NCI-H82 treated with DMSO at 0.1 percent for 48 hours (cell line): ENCODE results near the gene ZBTB20.
A peak's percentile ranks its signal among the peaks of the same experiment; 100 is the strongest.

ENCODE experiments used
- DNase-seq: peaks from one replicate; lab custom pipeline; 2025; ENCODE audit not compliant: unreplicated experiment; lab: John Stamatoyannopoulos, UW

Gene ZBTB20

DNA sequence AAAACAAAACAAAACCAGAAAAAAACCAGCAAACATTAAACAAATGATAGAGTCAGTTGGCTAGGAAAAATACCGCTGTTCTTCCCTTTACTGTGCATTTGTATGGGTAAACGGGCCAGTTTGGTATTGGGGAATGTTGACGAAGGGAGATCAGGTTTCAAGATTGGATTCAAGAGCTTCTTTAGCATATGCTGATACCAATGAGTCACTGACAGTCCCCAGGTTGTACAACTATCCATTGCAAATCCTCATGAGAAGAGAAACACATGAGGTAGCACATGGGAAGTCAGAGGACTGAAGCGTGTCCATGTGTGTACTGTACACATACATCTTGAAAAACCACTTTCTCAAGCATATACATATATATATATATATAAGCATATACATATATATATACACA is 827.6 kb downstream of the ZBTB20 start:
- peak; percentile 34 for DNase-seq

DNA sequence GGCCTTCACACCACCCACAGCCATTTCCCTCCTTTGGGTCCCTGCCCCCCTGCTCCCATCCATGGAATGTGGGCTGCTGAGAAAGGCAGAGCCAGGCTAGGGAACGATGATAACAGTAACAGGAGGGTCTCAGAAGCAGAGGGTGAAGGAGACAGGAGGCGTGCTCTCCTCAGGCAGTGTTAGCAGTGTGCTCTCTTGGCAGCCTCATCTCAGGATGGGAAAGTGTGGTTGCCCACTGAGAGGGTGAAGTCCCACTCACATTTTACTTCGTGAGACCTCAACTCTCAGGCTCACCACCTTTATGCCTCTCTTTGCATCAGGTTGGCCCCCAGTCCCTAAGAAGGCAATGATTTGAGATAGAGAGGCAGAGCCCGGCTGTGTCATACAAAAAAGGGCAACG is 828.8 kb downstream of the ZBTB20 start:
- no peak for DNase-seq

DNA sequence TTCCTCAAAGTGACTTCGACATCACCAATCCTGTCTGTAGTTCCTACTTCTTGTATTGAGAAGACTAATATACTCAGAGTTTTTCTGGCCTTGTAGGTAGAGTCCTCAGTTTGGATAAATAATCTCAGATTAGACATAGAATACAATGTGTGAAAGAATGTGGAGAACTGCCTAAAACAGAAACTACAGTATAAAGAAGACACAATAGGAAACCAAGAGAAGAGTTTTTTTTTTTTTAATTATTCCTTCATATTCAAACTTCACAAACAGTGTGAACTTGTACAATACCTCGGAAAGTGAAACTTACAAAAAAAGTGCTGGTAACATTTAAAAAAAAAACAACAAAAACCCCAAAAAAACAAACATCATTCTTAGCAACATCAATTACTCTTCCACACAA is 832.8 kb downstream of the ZBTB20 start:
- DNase-seq: no peak

DNA sequence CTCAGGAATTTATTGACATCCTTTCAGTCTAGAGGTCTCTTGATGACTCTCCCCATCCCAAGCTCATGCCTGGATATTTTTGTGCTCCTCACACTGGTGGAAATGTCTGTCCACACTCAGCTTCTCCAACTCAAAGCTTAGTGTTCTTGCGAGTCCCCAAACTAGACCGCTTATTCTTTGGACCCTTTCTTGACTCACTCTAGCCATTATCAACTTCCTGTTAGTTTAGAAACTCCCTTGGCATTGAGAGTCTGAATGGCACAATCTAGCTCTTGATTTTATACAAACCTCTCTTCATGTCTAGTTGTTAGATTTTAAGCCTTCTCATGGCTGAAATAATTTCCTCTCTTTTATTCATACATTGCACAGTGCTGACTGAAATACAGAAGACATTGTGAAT is 833.7 kb downstream of the ZBTB20 start:
- DNase-seq: no peak

DNA sequence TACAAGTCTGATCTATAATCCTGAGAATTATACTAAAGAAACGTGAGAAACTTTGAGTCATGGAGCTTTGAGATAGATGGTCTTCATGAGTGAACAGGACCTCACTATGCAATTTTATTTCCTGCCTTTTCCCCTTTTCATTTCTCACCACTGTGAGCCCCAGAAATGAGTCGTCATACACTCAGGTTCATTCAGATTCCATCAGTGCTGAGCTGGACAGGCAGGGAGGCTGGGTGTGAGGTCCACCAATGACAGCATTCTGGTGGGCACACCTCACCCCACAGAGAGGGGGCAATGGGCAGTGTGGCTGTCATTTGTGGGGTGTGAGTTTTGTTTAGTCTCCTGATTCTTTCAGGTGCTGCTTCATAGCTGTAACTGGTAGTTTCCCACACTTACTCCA is 836.4 kb downstream of the ZBTB20 start:
- no peak for DNase-seq

DNA sequence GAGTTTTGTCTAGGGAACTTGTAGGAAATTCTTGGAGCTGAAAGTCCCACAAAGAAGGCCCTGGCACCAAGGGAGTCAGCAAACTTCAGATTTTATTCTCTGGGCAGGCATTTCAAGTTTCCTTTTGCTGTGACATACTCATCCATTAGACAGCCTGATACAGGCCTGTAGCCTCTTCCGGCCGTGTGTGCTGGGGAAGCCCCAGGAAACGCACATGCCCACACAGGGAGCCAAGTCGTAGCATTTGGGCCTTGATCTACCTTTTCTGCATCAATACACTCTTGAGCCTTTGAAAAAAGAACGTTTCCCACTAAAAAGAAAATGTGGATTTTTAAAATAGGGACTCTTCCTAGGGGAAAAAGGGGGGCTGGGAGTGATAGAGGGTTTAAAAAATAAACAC is 838.3 kb downstream of the ZBTB20 start:
- DNase-seq: no peak

DNA sequence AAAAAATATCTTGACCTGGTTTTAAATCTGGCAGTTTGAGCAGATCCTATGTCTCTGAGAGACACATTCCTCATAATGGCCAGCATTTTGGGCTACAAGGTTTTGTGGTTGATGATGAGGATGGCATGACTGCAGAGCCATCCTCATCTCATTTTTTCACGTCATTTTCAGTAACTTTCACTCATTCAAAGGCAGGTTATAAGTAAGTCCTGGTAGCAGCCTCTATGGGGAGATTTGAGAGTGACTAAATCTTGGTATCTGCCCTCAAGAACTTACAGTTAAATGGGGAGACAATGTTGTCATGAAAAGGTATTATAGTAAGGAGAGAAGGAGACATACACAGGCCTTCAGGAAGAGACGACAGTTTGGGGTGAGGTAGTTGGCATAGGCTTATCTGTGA is 838.7 kb downstream of the ZBTB20 start:
- no peak for DNase-seq

DNA sequence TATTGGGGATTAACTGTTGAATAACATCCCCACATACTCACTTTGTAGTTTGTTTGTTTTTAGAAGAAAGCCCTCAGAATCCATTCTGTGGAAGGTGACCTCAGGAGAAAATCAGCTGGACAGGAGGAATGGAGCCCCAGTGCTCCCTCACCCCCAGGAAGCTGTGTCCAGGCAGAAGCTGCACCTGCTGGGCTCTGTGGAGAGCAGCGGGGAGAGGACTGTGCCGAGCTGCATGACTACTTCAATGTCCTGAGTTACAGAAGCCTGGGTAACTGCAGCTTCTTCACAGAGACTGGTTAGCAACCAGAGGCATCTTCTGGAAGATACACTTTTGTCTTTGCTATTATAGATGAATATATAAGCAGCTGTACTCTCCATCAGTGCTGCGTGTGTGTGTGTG is 839.3 kb downstream of the ZBTB20 start:
- DNase-seq: no peak

DNA sequence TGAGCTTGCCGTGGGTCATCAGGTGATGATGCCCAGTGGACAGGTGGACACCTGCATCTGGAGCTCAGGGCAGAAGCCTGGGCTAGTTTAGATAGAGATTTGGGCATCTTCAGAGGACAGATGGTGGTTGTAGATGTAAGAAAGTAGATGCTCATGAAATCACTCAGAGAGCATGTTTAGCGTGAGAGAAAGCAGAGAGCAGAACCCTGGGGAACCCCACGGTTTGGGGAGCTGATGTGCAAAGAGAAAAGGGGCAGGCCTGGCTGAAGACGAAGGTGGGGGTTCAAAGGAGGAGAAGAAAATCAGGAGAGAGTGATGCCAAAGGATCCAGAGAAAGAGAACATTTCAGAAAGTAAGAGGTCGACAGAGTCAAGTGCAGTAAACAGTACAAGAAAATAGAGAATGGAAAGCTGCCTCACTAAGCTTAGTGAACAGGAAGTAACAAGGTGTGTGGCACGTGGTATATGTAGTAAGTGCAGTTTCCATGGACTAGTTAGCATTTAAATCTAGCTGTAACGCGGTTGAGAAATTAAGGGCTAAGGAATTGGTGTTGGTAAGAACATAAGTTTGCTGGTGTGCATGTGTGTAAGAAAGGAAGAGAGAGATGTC is 839.8 kb downstream of the ZBTB20 start:
- DNase-seq: no peak

DNA sequence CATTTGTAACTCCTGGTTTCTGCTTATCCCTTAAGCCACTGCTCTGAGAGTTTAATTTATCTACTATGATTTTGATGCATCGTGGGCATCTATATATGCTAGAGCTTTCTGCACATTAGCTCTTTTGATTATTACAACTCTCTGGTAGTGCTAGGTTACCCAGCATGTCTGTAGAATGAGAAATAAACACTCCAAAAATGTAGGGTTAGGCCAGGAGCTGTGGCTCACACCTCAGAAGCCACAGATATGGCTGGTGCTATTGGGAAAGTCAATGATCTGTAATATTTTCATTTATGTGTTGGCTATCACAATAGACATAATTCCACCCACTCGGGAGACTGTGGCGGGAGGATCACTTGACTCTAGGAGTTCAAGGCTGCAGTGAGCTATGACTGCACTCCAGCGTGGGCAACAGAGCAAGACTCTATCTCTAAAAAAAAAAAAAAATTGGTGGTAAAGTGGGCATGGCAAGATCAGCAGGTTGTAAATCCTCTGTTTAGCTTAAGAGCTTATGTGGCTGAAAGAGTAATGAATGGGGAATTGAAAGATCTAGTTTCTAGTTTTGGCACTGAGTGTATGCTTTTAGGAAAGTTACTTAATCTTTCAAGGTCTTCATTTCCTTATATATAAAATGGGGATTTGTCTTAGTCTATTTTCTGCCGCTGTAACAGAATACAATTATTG is 847.0 kb downstream of the ZBTB20 start:
- DNase-seq: no peak

DNA sequence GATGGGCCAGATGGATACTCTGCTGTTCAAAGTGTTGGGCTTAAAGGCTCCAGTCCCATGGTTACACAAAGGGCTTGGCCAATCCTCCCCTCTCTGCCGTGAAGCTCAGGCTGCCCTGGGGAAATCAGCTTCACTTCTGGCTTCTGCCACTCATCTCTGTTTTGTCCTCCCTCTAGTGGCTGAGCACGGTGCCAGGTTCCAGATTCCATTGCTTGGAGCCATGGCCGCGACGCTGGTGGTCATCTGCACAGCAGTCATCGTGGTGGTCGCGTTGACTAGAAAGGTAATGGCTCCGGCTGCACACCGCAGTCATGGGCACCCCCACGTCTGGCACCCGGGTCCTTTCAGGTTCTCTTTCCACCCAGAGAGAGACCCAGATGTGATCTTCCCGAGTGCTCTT is 847.7 kb downstream of the ZBTB20 start:
- DNase-seq: no peak

DNA sequence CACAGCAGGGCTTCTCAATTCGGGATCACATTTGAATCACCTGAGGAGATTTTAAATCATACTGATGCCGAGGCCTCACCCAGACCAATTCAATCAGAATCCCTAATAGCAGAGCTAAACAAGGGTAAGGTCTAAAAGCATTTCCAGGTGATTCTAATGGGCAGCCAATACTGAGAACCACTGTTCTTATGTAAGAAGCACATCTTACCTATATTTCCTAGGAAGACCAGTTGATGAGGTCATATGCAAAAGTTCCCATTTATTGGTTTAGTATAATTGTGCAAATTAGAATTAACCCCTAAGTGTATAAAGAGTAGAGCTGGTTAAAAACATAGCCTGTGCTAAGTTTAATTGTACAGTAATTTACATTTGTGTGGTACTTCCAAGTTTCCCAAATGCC is 851.1 kb downstream of the ZBTB20 start:
- no peak for DNase-seq

DNA sequence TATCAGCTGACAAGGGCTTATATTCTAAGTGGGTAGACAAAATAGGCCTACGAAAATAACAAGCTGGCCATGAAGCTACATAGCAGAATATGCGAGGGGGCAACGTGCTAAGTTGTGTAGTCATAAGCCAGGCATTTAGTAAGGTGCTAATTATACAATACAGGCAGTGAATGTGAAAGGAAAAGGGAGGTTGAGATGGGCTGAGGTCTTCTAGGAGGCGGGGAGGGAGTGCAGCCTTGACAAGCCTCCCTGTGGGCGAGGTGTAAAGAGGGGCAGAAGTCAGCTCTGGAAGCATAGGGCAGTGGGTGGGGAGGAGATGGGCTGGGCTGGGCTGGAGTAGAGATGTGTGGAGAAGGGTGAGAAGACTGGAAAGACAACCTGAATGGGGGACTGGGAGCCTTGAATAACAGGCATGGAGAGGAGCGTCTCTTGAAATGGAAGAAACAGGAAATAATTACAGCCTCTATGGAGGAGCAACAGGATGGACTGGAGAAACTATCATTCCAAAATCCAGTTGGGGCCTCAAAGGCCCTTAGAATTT is 852.1 kb downstream of the ZBTB20 start:
- no peak for DNase-seq

DNA sequence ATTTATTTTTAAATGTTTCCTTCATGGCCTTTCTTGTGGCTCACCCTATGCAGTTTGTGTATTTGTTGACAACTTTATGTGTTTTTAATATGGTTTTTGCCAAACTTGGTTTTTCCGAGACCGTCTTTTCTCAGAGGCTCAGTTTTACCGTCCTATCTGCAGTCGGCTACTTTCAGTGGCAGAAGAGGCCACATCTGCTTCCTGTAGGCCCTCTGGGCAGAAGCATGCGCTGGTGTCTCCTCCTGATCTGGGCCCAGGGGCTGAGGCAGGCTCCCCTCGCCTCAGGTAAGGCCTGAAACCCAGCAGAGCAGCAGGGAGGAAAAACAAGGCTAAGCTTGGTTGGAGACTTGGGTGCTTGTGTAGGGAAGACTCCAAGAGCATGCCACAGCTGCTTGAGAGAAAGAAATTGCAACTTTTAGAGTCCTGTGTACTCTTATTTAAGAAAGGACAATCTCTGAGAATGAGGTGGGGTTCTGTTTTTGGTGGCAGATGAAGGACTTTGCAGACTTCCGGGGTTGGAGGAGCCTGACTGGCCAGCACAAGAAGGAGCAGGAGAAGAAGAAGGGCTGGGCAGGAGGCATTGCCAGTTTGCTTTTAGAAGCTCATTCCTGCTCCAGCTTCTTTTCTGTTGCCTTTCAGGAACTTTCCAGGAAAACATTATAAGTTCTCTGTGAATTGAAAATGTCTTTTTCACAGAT is 853.1 kb downstream of the ZBTB20 start, which contains the start of gene TIGIT:
TSS of gene TIGIT (plus strand) at position 191 of the 698 bp plus-strand sequence. CDS start at position 225, 34 bp downstream.
- no peak for DNase-seq

DNA sequence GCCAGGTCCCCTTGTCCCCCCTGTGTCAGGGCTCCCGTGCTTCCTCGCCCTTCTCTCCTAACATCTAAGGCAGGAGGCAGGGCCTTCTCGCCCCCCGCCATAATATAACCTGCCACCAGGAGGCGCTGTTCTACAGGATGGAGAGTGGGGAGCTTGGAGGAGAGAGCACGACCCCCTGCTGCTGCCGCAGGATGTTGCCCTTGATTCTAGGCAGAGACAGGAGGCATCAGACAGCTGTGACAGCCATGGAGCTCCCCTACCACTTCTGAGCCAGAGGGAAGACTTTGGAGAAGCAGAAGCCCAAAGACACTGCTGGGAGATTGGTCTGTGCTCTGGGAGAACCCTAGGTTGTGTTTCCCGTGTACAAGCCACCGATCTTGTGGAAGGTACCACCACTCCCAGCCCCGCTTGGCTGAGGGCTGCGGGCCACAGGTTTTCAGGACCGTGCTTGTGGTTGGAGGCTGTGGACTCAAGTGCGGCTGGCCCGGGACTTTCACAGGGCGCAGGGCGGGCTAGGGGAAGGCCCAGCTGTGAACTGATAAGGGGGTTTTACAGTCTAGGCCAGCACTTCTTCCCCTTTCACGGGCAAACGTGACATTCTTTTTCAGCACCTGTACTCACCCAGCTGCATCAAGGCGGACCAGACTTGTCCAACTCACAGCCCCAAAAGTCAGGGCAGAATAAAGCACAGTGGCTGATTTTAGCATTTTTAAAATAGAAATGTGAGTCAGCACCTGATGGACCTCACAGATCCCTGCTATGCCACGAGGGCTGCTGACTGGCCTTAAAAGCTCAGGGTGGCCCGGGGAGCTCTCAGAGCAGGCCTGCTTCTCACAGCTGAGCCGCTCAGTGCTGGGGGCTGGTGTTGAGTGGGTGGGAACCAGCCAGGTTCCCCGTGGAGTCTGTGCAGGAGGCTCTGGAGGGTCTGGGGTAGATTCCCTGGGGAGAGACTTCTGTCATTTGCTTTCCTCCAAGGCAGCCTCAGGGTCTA is 855.9 kb downstream of the ZBTB20 start:
- DNase-seq: peak; percentile 49

DNA sequence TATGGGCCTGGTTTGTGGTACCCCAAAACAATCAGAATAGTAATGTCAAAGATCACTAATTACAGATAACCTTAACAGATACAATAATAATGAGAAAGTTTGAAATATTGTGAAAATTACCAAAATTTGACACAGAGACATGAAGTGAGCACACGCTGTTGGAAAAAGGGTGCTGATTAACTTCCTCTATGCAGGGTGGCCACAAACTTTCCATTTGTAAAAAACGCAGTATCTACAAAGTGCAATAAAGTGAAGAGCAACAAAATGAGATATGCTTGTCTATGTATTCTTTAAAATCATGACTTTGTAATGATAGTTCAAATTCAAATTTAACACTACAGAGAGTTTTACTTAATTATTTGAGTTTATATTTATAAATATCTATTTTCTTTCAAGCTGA is 860.8 kb downstream of the ZBTB20 start:
- no peak for DNase-seq

DNA sequence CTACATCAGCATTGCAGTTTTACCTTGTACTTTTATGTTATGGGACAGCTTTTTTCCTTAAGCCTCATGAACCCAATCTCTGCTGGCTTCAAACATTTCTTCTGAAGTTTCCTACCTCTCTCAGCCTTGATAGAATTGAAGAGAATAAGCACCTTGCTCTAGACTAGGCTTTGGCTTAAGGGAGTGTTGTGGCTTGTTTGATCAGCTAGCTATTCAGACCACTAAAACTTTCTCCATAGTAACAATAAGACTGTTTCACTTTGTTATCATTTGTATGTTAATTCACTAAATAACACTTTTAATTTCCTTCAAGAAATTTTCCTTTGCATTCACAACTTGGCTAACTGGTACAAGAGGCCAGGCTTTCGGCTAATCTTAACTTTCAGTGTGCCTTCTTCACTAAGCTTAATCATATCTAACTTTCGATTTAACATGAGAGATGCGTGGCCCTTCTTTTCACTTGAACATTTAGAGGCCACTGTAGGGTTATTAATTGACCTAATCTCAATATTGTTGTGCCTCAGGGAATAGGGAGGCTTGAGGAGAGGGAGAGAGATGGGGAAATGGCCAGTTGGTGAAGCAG is 861.3 kb downstream of the ZBTB20 start:
- DNase-seq: no peak

DNA sequence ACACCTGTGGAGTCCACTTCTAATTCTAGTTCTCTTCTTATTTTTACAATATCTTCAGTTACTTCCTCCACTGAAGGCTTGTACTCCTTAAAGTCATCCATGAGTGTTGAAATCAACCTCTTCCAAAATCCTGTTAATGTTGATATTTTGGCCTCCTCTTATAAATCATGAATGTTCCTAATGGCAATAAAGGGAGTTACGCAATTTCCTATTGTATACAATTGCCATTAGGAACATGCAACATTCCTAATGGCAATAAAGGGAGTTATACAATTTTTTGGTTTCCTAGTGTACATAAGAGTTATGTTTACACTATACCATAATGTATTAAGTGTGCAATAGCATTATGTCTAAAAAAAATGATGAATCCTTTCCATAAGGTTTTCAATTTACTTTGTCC is 862.4 kb downstream of the ZBTB20 start:
- DNase-seq: no peak
